Activated CD4-positive, alpha-beta T cell treated with anti-CD3 and anti-CD28 coated beads for 36 hours (primary cell): ENCODE measurements around the gene RBBP9. TPM values are rescaled to one million over a fixed set of nuclear protein-coding genes. Genes with fewer than 3 reads are reported as not detected.

Source experiments
- ATAC-seq: fragments of 200-7000 bp; cut with Tn5 transposase; one replicate; pipeline ENCODE4 v1.10.0; 2021; ENCODE audit warnings: mild to moderate bottlenecking, moderate library complexity
- CTCF ChIA-PET: fragments of 350-600 bp; sonication (Branson Sonifier 250); formaldehyde crosslinking; loops from one replicate; lab custom pipeline; 2021; ENCODE audit warnings: antibody characterized with exemption; lab: Charles Lee
- POLR2A ChIA-PET: fragments of 350-600 bp; sonication (Branson Sonifier 250); formaldehyde crosslinking; loops from one replicate; lab custom pipeline; 2021; ENCODE audit warnings: antibody characterized with exemption, inconsistent platforms; lab: Charles Lee
- DNase-seq: peaks from one replicate; pipeline ENCODE4 v3.0.0-alpha.2; 2020
- H3K27ac Mint-ChIP-seq: one replicate; pipeline ENCODE4 v1.8.0; 2021; ENCODE audit warnings: mixed read lengths
- H3K27me3 Mint-ChIP-seq: one replicate; pipeline ENCODE4 v1.8.0; 2021; ENCODE audit warnings: mixed read lengths
- H3K36me3 Mint-ChIP-seq: one replicate; pipeline ENCODE4 v1.8.0; 2021; ENCODE audit warnings: low read depth, mixed read lengths
- H3K4me1 Mint-ChIP-seq: one replicate; pipeline ENCODE4 v1.8.0; 2021; ENCODE audit warnings: mixed read lengths
- H3K4me3 Mint-ChIP-seq: one replicate; pipeline ENCODE4 v1.8.0; 2021; ENCODE audit warnings: mild to moderate bottlenecking, moderate library complexity, mixed read lengths
- H3K9me3 Mint-ChIP-seq: one replicate; pipeline ENCODE4 v1.8.0; 2021; ENCODE audit warnings: low read depth, mixed read lengths
- intact Hi-C, 2 experiments: fragments of 100-400 bp; cut with DNase I in 1 of 2; cut with micrococcal nuclease in 1 of 2; formaldehyde crosslinking; loops; one replicate each; pipeline versions ENCODE4 v1.14.2 to v1.15.1; 2022 to 2024; cut with DNase I, micrococcal nuclease
- total RNA-seq, 2 experiments: library from RNA; stranded (reverse); gene quantifications; one replicate each; pipeline ENCODE4 v1.2.3, GENCODE V29; 2021

Gene RBBP9
- 10 to 100 TPM; 19.9 to 20.6 TPM for total RNA-seq

DNA sequence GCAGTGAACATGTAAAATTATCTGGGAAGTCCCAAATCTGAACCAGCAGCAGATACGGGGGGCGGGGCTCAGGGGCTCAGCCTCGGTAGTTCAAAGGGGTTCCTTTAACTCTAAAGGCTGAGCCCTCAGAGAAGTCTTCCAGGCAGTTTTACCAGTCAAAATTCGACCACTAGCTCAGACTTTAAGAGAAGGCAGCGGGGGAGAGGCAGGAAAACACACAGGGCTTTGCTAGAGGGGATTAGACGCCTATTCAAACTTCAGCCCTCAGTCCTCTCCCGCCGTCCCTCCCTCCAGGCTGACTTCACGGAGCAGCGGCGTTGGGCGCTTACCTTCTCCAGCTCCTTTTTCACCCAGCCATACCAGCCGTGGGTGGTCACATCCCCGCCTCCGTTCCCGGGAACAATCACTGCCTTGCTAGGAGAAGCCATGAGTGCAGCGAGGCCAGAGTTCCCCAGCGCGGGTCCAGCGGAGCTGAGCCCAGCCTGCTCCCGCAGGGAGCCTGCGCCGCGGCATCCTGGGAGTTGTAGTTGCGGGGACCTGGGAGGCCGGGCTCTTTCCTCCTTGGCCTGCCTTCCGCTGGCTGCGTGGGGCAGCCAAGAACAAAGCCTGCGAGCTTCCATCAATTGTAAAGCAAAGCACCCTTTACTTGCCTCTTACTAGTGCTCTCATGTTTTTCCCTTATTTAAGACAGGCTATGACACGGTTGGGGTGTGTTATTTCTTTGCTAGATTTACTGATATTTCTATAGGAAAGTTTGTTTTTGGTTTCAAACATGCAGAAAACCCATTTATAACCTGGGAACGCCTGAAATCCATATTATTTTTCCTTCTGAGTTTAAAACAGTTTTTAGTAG, at the start of gene RBBP9:
Gene RBBP9, minus strand, starts transcription at position 486 of the 853 bp plus-strand sequence. Its CDS starts 58 bp downstream, at position 428.
- peak; percentile 99 for ATAC-seq
- no peaks in the 10 kb centered on the region for H3K9me3 Mint-ChIP-seq
- H3K4me3 Mint-ChIP-seq, result peak within 1 kb of the TSS; percentile 97
- H3K4me1 Mint-ChIP-seq, result peaks cover 12% of the 10 kb centered on the region
- H3K27me3 Mint-ChIP-seq, result no peaks in the 10 kb centered on the region
- DNase-seq, result peak; percentile 88
- CTCF ChIA-PET, result interaction anchor here (0.6 to 2.6 kb wide), 5 partner anchors 10 to 110 kb away, joined by 3 to 19 read pairs (median 4); partner anchors contain the start of gene SEC23B
- peak within 1 kb of the TSS; percentile 83 for H3K27ac Mint-ChIP-seq
- intact Hi-C loops, result loop anchor here (1.0 to 2.0 kb wide), 4 partner anchors 10 to 208 kb away; partner anchors contain the start of genes DZANK1 (in 2 of the 2), POLR3F (in 2 of the 2), SEC23B (in 2 of the 2) and ZNF133 (in 1 of the 2)
- POLR2A ChIA-PET, result interaction anchor here (0.6 to 3.3 kb wide), 3 partner anchors 10 to 76 kb away, joined by 3 to 28 read pairs (median 12); partner anchors contain the start of genes DZANK1, POLR3F and SEC23B
- H3K36me3 Mint-ChIP-seq, result peaks cover 6% of the 10 kb centered on the region

DNA sequence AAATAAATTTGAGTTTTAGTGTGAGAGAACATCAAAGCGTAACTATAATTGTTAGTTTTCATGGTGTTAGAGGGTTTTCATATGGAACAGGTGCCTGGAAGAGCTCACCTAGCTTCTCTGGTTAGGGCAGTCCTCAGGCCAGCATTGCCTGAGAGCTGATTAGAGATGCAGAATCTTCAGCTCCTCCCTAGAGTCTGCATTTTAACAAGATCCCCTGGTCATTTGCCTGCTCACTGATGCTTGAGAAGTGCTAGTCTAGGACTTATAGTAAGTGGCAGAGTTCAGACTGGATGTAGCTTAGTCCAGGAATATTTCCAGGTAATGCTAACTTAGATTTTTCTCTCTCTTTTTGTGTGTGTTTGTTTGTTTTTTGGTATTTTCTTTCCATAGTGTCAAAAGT, 48.5 kb upstream of the RBBP9 start:
- Mint-ChIP-seq H3K27me3 (no peaks in the 10 kb centered on the region), H3K36me3 (peaks cover 43% of the 10 kb centered on the region), H3K4me3 (no peak overlapping the region), H3K9me3 (no peaks in the 10 kb centered on the region), H3K27ac (no peak overlapping the region), H3K4me1 (no peaks in the 10 kb centered on the region)
- intact Hi-C loops, result no loop called here
- no peak for ATAC-seq
- CTCF ChIA-PET, result interaction anchor here (1.2 kb wide), 1 partner anchor 38 kb away, joined by 3 read pairs; the partner anchor contains the start of gene SEC23B
- no peak for DNase-seq
- POLR2A ChIA-PET, result no interaction called here

DNA sequence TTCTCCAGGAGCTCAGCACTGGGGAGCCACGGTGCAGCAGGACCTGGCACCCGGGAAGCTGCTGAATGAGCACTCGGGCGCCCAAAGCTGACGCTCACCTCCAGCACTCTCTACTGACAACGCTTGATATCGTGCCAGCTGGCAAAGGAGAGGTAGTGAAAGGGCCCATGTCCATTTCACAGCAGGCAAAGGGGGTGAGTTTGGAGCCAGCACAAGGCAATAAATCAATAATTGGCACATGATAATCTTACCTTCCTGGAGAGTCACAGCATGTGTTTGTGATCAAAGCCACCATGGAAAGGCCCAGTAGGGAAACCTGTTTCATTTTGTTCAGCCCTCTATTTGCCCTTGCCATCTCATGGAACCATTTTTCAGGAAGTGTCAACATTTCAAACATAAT, 46.9 kb upstream of the RBBP9 start:
- H3K4me3 Mint-ChIP-seq, result no peak overlapping the region
- H3K36me3 Mint-ChIP-seq, result peaks cover 46% of the 10 kb centered on the region
- intact Hi-C loops, result no loop called here

DNA sequence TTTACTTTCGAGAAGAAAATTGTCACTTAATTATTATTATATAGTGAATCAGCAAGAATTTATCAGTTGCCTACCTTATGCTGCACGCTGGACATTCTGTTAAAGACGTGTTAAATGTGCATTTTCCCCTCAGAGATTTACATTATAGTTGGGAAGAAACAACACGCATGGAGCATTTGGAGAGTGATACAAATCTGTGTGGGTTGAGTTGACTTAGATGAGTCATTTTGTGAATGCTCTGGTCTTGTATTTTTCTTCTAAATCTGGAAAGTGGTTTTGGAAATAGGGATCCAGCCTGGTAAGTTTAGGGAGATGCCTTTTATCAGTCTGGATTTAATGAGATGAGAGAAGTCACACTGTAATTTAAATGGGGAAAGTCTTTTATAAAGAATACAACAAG, 46.2 kb upstream of the RBBP9 start:
- intact Hi-C loops, result no loop called here
- Mint-ChIP-seq H3K36me3 (peaks cover 42% of the 10 kb centered on the region), H3K4me3 (no peak overlapping the region), H3K27me3 (no peaks in the 10 kb centered on the region), H3K9me3 (no peaks in the 10 kb centered on the region), H3K4me1 (no peaks in the 10 kb centered on the region), H3K27ac (peak overlapping the region; percentile 33)
- ATAC-seq, result no peak
- DNase-seq, result no peak
- ChIA-PET POLR2A (no interaction called here), CTCF (no interaction called here)

More for the DNA sequence above, 46.9 kb upstream of the RBBP9 start:
- Mint-ChIP-seq H3K27ac (peak overlapping the region; percentile 2), H3K9me3 (no peaks in the 10 kb centered on the region), H3K27me3 (no peaks in the 10 kb centered on the region), H3K4me1 (no peaks in the 10 kb centered on the region)
- ChIA-PET CTCF (no interaction called here), POLR2A (no interaction called here)
- no peak for DNase-seq
- ATAC-seq, result no peak

DNA sequence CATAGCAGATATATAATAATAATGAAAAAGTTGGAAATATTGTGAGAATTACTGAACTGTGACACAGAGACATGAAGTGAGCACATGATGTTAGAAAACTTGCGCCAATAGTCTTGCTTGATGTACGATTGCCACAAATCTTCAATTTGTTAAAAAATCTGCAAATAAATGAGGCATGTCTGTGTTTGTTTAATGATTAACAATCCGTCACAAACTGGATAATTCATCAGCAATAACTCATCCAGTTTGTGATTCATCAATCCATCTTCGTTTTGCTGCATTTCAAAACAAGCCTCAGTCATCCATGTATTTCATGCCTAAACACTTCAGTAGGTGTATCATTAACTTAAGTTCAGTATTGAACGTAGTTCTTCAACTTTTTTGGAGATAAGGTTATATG, 44.7 kb upstream of the RBBP9 start:
- ChIA-PET POLR2A (no interaction called here), CTCF (no interaction called here)
- Mint-ChIP-seq H3K4me1 (no peaks in the 10 kb centered on the region), H3K27me3 (no peaks in the 10 kb centered on the region), H3K36me3 (peaks cover 48% of the 10 kb centered on the region), H3K9me3 (no peaks in the 10 kb centered on the region), H3K27ac (no peak overlapping the region), H3K4me3 (no peak overlapping the region)
- ATAC-seq, result no peak
- no peak for DNase-seq
- intact Hi-C loops, result no loop called here

DNA sequence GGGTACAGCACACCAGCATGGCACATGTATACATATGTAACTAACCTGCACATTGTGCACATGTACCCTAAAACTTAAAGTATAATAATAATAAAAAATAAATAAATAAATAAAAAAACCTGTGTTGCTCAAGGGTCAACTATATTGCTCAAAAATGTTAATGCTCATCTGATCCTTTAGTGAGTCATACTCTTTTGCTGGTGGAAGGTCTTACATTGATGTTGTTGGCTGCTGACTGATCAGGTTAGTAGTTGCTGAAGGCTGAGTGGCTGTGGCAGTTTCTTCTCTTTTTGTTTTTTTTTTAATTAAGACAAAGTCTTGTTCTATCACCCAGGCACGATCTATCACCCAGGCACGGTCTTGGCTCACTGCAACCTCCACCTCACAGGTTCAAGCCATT, 40.6 kb upstream of the RBBP9 start:
- intact Hi-C loops, result no loop called here
- ATAC-seq, result no peak
- POLR2A ChIA-PET, result no interaction called here

DNA sequence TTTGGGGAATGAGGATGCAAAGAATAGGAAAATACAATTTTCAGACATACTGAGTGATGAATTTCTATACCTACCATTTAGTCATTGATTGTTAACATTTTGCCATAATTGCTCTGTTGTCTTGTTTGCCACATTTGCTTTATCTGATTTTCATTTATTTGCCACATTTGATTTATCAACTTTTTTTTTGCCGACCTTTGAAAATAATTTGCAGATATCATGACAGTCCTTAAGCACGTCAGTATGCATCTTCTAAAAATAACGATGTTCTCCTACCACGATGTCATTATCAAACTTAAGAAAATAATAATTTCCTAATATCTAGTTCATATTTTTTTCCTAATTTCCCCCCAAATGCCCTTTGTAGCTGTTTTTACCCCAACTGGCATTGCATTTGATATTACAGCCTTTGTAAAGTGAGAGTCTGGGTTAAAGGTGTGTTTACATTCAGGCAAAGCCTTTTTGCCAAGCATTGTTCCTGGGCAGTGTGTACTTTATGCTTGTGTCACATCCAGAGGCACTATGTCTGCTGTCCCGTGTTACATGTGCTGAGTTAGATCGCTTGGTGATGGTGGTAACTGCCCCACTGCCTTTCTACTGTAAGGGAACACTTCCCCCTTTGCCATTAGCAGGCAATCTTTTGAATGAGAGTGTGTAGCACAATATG, 37.1 kb upstream of the RBBP9 start:
- no peaks in the 10 kb centered on the region for H3K4me1 Mint-ChIP-seq
- ATAC-seq, result no peak
- DNase-seq, result no peak
- no peaks in the 10 kb centered on the region for H3K9me3 Mint-ChIP-seq
- no peak overlapping the region for H3K27ac Mint-ChIP-seq
- H3K36me3 Mint-ChIP-seq, result peaks cover 61% of the 10 kb centered on the region
- POLR2A ChIA-PET, result no interaction called here
- intact Hi-C loops, result no loop called here
- H3K27me3 Mint-ChIP-seq, result no peaks in the 10 kb centered on the region
- CTCF ChIA-PET, result no interaction called here
- no peak overlapping the region for H3K4me3 Mint-ChIP-seq

More for the DNA sequence above, 40.6 kb upstream of the RBBP9 start:
- no peak overlapping the region for H3K27ac Mint-ChIP-seq
- no peaks in the 10 kb centered on the region for H3K9me3 Mint-ChIP-seq
- CTCF ChIA-PET, result no interaction called here
- no peak overlapping the region for H3K4me3 Mint-ChIP-seq
- no peaks in the 10 kb centered on the region for H3K4me1 Mint-ChIP-seq
- no peaks in the 10 kb centered on the region for H3K27me3 Mint-ChIP-seq
- peaks cover 52% of the 10 kb centered on the region for H3K36me3 Mint-ChIP-seq
- no peak for DNase-seq

DNA sequence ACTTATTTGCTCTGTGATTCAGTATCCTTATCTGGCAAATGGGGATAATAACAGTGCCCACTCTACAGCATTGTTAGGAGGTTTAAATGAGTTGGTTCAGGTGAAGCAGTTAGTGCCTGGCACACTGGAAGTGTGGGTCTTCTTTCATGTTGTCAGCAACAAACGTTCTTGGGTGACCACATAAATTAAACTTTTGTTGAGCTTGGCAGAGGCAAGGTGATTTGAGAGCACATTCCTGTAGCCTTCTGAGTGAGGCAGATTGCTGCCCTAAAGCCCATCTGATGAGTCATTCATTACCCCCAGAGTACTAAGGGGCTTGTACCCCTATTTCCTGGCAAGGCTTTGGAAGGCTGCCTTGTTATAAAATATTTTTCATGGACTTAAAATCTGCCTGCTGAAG, 36.5 kb upstream of the RBBP9 start:
- POLR2A ChIA-PET, result no interaction called here
- ATAC-seq (no peak), DNase-seq (no peak)
- Mint-ChIP-seq H3K27me3 (no peaks in the 10 kb centered on the region), H3K9me3 (no peaks in the 10 kb centered on the region), H3K36me3 (peaks cover 67% of the 10 kb centered on the region), H3K4me3 (no peak overlapping the region), H3K4me1 (no peaks in the 10 kb centered on the region), H3K27ac (no peak overlapping the region)
- intact Hi-C loops, result no loop called here
- CTCF ChIA-PET, result no interaction called here

DNA sequence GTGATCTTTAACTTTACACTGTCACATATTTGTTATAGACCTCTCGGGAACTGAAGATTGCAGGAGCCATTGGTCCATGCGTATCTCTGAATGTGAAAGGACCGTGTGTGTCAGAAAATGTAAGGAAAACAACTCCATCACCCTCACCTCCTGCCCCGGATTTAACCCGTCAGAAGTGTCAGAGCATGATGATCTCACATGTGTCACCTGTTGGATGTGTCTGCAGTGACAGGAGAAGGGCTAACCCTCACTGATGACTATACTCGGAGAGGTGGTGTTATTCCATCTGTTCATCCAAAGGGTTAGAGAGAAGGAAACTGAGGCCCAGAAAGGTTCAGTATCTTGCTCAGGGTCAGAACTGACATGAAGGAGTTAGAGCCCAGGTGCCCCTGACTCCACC, 35.6 kb upstream of the RBBP9 start:
- Mint-ChIP-seq H3K27ac (peak overlapping the region; percentile 33), H3K36me3 (peaks cover 67% of the 10 kb centered on the region), H3K9me3 (no peaks in the 10 kb centered on the region), H3K4me3 (no peak overlapping the region), H3K27me3 (no peaks in the 10 kb centered on the region), H3K4me1 (no peaks in the 10 kb centered on the region)
- POLR2A ChIA-PET, result no interaction called here
- CTCF ChIA-PET, result no interaction called here
- no peak for ATAC-seq
- intact Hi-C loops, result no loop called here
- DNase-seq, result no peak

DNA sequence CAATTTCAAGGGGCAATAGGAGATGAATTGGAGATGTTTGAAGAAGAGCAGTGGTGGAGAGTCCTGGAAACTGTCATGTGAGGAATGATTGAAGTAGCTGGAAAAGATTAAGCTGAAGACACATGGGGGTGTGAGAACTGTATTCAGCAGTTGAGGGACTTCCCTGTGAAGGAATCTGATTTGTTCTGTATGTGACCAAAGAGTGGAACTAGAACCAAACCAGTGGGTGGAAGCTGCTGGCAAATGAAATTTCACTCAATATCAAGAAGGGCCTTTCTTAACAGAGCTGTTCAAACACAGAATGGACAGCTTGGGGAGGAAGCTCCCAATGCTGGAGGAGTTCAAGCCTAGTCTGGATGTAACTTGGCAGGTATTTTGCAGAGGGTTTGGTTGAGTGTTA, 32.0 kb upstream of the RBBP9 start:
- DNase-seq (no peak), ATAC-seq (no peak)
- intact Hi-C loops, result no loop called here
- Mint-ChIP-seq H3K4me1 (no peaks in the 10 kb centered on the region), H3K36me3 (peaks cover 65% of the 10 kb centered on the region), H3K9me3 (no peaks in the 10 kb centered on the region), H3K27me3 (no peaks in the 10 kb centered on the region), H3K4me3 (no peak overlapping the region), H3K27ac (peak overlapping the region; percentile 4)
- POLR2A ChIA-PET, result no interaction called here
- CTCF ChIA-PET, result interaction anchor here (1.4 kb wide), 1 partner anchor 22 kb away, joined by 4 read pairs; the partner anchor contains the start of gene SEC23B

DNA sequence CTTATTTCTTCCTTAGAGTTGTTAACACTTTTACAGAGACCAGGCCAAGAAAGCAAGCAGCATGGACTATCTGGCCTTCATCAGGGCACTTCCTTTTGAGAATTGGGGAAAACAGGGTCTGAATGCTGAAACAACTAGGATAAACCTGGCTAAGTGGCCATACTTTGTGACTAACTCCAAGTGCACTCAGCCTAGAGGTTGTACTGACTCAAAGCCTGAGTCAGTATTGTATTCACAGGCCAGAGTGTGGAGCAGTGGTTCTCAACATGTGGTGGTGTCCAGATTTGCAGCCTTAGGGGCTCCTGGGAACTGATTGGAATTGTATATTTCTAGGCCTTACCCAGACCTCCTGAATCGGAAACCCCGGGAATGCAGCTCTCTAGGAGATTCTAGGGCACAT, 30.8 kb upstream of the RBBP9 start:
- Mint-ChIP-seq H3K36me3 (peaks cover 56% of the 10 kb centered on the region), H3K4me3 (no peak overlapping the region), H3K9me3 (no peaks in the 10 kb centered on the region), H3K27me3 (no peaks in the 10 kb centered on the region), H3K27ac (no peak overlapping the region), H3K4me1 (no peaks in the 10 kb centered on the region)
- CTCF ChIA-PET, result interaction anchor here (1.4 kb wide), 1 partner anchor 12 kb away, joined by 4 read pairs; no protein-coding TSS in a partner anchor
- intact Hi-C loops, result no loop called here
- ATAC-seq (no peak), DNase-seq (no peak)
- POLR2A ChIA-PET, result no interaction called here
